Measurements from ENCODE around the gene FAM163B.

The FAM163B gene

DNA sequence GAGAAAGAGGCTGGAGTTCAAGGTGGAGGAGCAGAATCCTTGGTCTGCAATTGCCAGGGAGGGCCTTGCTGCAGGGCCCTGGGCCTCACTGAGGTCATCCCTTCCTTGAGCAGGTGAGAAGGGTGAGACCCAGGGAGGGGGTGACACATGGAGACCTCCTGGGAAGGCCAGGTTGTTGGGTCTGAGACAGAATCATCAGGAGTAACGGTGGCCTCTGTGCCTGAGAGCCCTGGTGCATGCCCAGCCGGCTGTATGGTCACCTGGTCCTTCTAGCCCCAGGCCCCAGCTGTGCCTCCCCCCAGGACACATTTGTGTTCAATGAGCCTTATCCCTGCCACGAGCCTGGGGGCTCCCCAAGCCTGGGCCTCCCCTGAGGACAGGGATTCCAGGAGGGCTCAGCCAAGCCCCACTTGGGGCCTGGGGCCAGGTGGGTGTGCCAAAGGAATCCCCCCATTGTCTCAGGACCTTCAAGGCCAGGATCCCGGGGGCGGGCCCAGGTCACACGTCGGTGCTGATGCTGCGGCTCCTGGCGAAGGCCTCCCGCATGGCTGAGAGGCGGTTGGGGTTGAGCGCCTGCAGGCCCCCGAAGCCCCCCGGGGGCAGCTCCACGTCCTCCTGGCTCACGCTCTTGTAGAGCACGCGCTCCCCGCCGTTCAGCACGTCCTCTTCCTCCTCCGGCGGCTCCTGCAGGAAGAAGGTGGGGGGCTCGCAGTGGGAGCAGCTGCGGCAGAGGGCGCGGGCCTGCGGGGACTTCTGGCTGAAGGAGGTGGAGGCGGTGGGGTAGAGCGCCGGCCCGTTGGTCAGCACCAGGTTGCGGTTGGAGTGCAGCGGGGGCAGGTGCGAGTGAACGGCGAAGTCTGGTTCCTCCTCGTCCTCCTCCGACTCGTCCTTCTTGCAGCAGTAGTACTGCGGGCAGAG is 30.4 kb downstream of the FAM163B start:
- no peak for TF ChIP-seq JUND (IDR thresholded peaks at IDR 0.05; ENCODE audit: low read depth)
- in situ Hi-C loops (cut with HindIII; ENCODE audit: low pct_unique_long_range_greater_than_20kb, low sequenced_read_pairs) = no loop called here
- no peak for DNase-seq (ENCODE audit: low read depth in 1 of 2, low spot score in 1 of 2)

DNA sequence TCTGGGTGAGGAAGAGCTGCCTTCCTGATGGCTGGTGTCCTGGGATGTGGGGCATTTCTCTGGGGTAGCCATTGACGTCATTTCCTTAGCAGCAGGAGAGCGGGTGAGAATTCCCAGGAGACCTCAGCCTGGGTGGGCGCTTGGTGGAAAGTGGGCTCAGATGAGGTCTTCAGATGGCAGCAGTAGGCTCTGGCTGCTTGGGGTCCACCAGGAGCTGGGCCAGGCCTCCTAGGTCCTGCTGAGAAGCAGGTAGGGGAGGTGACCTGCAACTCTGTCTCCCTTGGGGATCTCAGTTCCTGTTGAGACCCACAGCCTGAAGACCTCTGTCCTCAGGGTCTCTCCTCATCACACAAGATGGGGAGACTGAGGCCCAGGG is 31.5 kb downstream of the FAM163B start:
- TF ChIP-seq JUND (IDR thresholded peaks at IDR 0.05; ENCODE audit: low read depth) = no peak
- in situ Hi-C loops (cut with HindIII; ENCODE audit: low pct_unique_long_range_greater_than_20kb, low sequenced_read_pairs) = no loop called here
- no peak for DNase-seq (ENCODE audit: low read depth in 1 of 2, low spot score in 1 of 2)

DNA sequence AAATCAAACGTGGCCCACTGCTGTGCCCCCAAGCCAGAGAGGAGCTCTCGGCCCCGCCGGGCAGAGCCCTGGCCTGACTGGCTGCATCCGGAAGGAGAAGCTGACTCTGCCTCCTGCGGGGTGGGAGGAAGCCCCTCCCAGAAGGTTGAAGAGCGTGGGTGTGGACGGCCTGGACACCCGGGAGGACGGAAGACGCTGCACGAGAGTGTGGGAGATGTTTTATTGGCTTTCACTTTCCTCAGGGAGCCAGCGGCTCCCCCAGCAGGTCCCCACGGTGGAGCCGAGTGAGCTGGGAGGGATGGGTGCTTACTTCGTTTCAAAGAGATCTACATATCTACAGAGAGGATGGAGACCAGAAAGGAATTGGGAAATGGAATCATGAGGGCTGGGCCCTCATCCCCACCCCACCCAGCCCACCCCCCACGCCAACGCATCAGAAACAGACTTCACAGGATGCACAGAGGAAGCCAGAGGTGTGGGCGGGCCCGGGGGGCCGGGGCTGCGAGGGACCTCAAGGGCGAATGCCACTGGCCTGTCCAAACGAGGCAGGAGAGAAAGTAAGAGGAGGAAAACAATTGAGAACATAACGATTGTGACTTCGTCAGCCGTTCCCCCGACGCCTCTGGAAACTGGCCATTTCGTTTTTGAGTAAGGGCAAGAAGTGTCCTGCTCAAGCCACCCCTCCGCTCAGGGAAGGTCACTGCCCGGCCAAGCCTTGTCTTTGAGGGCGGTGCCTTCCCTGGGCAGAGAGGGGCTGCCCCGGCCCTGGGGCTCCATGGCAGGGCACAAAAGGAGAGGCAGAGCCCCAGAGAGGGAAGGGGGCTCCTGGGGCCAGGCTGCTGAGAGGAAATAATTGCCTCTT is 32.1 kb downstream of the FAM163B start:
- no peak for TF ChIP-seq JUND (IDR thresholded peaks at IDR 0.05; ENCODE audit: low read depth)
- DNase-seq (ENCODE audit: low read depth in 1 of 2, low spot score in 1 of 2) = no peak
- in situ Hi-C loops (cut with HindIII; ENCODE audit: low pct_unique_long_range_greater_than_20kb, low sequenced_read_pairs) = no loop called here

DNA sequence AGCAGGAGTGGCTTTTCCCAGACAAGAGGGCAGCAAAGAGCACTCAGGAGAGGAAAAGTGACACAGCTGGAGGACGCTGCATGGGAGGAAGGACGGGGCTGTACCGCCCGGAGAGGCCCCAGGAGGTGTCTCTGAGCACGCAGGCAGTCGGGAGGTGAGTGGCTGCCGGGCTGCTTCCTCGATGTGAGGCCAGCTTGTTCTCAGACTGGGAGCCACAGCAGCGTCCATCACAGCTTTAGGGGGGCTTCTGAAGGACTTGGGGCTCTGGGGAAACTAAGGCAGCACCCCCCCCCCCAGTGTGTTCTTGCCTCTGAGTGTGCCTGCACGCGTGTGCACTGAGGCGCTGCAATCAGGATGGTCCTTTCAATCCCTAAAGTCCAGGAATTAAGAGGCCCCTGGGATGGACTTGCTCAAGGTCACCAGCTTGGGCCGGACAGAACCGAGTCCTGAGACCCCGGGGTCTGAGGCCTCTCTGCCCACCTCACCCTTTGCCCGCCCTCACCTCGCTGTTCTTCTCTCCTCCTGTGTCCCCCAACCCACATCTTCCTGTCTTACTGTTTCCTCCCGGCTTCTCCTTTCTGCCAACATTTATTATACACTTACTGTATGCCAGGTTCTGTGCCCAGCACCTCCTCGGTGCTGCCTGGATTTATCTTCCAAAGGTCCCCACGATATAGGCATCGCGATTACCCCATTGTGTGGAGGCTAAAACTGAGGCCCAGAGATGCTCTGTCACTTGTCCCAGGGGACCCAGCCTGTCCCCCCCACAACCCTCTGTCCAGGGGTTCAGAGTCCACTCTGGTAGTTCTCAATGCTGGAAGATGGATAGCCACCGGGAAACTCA is 32.9 kb downstream of the FAM163B start:
- TF ChIP-seq JUND (IDR thresholded peaks at IDR 0.05; ENCODE audit: low read depth) = no peak
- in situ Hi-C loops (cut with HindIII; ENCODE audit: low pct_unique_long_range_greater_than_20kb, low sequenced_read_pairs) = no loop called here
- no peak for DNase-seq (ENCODE audit: low read depth in 1 of 2, low spot score in 1 of 2)

DNA sequence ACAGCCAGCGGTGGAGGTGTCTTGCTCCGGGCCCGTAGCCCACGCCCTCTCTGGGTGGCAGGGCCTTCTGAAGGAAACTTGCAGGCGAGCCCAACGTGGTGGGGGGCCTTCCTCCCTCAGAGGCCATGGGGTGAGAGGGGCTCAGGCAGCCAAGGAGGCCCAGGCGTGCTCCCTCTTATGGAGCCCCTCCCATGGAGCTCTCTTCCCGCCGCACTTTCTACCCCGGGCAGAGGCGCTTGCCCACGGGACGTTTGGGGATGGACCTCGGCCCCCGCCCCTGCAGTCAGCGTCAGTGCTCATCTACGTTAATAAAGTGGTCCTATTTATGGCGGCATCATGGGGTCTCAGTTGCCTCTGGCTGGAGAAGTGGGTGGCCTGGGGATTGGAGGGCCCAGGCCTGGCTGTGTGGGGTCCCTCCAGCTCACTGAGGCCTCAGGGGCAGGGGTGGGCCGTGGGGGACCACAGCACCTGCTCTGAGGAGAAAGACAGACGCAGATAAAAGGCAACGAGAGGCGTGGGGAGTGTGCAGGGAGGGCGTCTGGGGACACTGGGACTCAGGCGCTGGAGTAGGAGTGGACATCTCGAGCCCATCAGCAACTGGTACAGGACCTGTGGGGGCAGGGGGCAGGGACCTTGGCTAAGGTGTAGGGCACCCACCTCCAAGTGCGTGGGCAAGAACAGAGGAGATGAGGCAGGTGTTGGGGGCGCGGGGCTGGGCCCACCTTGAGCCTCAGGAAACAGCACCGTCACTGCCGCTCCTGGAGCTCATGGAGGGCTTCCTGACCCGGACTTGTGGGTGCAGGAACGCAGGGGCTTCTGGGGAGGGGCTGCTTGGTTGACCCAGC is 33.8 kb downstream of the FAM163B start:
- no peak for TF ChIP-seq JUND (IDR thresholded peaks at IDR 0.05; ENCODE audit: low read depth)
- in situ Hi-C loops (cut with HindIII; ENCODE audit: low pct_unique_long_range_greater_than_20kb, low sequenced_read_pairs) = no loop called here
- DNase-seq (ENCODE audit: low read depth in 1 of 2, low spot score in 1 of 2) = no peak

DNA sequence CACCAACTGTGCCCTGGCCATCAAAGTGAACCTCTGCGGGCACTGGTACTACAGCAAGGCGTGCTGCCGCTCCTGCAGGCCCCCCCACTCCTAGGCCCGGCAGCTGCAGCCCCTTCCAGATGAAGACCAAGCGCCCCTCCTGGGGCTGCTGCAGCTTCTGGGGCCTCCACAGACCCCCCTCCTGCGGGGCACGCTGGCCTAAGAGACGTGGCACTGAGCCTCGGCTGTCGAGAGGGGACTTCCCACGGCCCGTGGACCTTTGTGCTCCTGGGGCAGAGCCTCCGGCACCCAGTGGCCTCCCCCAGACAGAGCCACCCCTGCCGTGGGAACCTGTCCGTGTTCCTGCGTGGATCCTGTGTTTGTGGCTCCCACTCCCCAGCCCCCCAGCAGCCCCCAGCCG is 34.4 kb downstream of the FAM163B start:
- in situ Hi-C loops (cut with HindIII; ENCODE audit: low pct_unique_long_range_greater_than_20kb, low sequenced_read_pairs) = no loop called here
- TF ChIP-seq JUND (IDR thresholded peaks at IDR 0.05; ENCODE audit: low read depth) = no peak
- DNase-seq (ENCODE audit: low read depth in 1 of 2, low spot score in 1 of 2) = no peak

DNA sequence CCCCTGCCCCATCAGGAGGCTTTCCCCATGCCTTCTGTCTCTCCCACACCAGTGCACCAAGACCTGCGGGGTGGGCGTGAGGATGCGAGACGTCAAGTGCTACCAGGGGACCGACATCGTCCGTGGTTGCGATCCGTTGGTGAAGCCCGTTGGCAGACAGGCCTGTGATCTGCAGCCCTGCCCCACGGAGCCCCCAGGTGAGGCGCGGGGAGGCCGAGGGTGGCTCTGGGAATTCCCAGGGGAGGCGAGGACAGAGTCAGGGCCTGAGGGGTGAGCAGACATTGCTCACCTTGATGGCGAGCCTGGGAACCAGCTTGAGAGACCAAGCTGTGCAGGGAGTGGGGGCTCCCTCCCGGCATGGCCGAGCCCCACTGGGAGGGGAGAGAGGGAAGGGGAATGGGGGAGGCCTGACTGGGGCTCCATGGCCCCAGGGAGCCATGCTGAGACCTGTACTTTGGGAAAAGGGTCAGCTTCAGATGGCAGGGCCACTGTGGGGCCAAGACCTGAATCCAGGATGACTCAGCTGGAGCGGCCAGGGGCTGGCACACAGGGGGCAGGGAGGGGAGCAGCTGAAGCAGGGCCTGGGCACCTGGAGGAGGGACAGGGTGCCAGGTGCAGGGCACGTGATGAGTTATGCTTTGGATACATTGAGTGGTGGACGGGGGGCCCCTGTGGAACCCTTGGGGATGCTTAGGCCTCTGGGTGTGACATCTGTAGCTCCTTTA is 35.2 kb downstream of the FAM163B start:
- DNase-seq (ENCODE audit: low read depth in 1 of 2, low spot score in 1 of 2) = no peak
- in situ Hi-C loops (cut with HindIII; ENCODE audit: low pct_unique_long_range_greater_than_20kb, low sequenced_read_pairs) = no loop called here
- no peak for TF ChIP-seq JUND (IDR thresholded peaks at IDR 0.05; ENCODE audit: low read depth)

DNA sequence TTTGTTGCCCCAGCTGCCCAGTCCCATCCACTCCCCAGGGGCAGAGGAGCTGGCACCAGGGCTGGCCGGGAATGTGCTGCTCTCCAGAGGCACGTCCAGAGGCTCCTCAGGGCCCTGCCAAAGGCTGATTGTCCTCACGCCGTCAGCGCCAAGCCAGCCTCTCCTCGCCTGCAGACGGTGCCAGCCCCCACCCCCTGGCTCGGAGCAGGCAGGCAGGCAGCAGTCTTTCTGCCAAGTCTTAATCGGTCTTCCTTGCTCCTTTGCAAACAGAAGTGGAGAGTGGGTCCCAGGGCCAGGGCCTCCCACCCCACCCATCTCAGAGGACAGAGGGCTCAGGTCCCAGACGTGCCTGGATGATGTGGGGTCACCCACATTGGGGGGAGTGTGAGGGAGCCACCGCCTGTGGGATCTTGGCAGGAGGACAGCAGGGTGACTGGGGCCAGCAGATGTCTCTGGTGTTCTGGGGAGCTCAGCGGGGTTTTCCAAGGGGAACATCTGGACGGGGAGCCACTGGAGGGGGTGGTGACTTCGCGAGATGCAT is 36.3 kb downstream of the FAM163B start:
- in situ Hi-C loops (cut with HindIII; ENCODE audit: low pct_unique_long_range_greater_than_20kb, low sequenced_read_pairs) = no loop called here

DNA sequence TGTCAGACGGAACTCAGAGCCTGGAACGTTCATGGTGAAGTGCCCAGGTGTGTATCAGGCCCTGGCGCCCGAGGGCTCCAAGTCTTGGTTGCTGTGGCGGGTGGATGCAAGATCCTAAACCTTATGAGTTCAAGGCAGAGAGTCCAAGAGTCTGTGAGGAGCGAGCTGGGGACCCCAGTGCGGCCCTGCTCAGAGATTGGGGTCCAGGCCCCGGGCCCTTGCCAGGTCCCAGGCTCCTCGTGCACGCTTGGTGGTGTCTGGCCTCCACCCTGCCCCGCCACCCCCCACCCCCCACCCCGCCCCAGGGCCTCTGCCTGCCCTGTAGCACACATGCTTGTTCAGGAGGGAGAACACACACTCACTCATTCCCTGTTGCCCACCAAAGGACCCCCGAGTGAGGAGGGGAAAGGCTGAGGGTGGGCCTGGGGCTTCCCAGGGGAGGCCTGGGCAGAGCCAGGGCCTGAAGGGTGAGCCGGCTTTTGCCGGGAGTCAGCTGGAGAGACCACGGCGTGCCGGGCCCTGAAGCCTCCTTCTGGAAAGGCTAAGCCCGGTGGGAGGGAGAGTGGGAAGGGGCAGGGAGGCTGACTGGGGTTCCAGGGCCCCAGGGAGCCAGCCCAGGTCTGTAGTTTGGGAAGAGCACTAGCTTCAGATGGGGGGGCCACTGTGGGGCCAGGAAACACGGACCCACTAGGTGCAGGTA is 37.1 kb downstream of the FAM163B start:
- TF ChIP-seq JUND (IDR thresholded peaks at IDR 0.05; ENCODE audit: low read depth) = no peak
- in situ Hi-C loops (cut with HindIII; ENCODE audit: low pct_unique_long_range_greater_than_20kb, low sequenced_read_pairs) = no loop called here
- no peak for DNase-seq (ENCODE audit: low read depth in 1 of 2, low spot score in 1 of 2)

More for the DNA sequence above, 36.3 kb downstream of the FAM163B start:
- TF ChIP-seq JUND (IDR thresholded peaks at IDR 0.05; ENCODE audit: low read depth) = no peak
- no peak for DNase-seq (ENCODE audit: low read depth in 1 of 2, low spot score in 1 of 2)

DNA sequence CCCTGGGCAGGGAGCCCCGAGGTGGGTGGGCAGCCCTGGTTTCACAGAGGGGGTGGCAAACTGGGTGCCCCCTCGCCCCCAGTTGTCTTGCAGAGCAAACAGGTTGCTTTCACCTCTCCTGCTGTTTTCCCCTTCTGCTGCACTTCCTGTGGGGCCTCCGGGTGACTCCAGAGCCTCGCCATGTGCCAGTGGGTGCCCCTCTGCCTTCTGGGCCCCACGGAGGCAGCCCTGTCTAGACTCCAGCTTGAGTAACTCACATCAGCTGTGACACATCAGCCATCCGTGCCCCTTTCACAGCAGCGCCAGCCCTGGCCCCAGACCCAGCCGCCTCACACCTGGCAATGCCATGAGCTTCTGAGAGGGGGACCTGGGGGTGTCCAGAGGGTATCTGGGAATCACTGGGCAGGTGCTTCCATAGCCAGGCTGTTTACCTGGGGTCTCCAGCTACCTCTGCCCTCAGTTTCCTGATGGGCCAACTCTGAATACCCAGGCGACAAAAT is 37.7 kb downstream of the FAM163B start:
- no peak for DNase-seq (ENCODE audit: low read depth in 1 of 2, low spot score in 1 of 2)
- no peak for TF ChIP-seq JUND (IDR thresholded peaks at IDR 0.05; ENCODE audit: low read depth)
- in situ Hi-C loops (cut with HindIII; ENCODE audit: low pct_unique_long_range_greater_than_20kb, low sequenced_read_pairs) = no loop called here

All from T47D (cell line).